Lung (tissue), 12 donors: ENCODE measurements around the gene CLPSL2. TPM values are rescaled to one million over a fixed set of nuclear protein-coding genes. Genes with fewer than 3 reads are reported as not detected.

ENCODE experiments used
- ATAC-seq: fragments of 200-7000 bp; cut with Tn5 transposase; one replicate; pipeline ENCODE4 v1.9.1; 2020; ENCODE audit warnings: moderate number of reproducible peaks; ENCODE audit not compliant: insufficient read depth, low FRiP score
- DNase-seq, 3 donors: peaks; one replicate each; pipeline ENCODE4 v3.0.0-alpha.2; 2013 to 2017
- H3K27ac ChIP-seq, 2 donors: one replicate each; pipeline ENCODE4 v1.5.1; 2013; ENCODE audit warnings: mild to moderate bottlenecking in 2 of 2, moderate library complexity in 2 of 2, control low read depth in 1 of 2, inconsistent platforms in 1 of 2, low read depth in 1 of 2, low read length in 1 of 2
- H3K27me3 ChIP-seq, 3 donors: one replicate each; pipeline ENCODE4 v1.5.1; 2013; ENCODE audit warnings: low read length in 2 of 3; ENCODE audit not compliant: control insufficient read depth in 3 of 3, insufficient read depth in 3 of 3
- H3K36me3 ChIP-seq, 4 donors: one replicate each; pipeline ENCODE4 v1.5.1; 2013; ENCODE audit warnings: low read length in 4 of 4, mild to moderate bottlenecking in 1 of 4, moderate library complexity in 1 of 4; ENCODE audit not compliant: control insufficient read depth in 4 of 4, insufficient read depth in 4 of 4
- H3K4me1 ChIP-seq, 5 donors: one replicate each; pipeline ENCODE4 v1.5.1; 2013; ENCODE audit warnings: low read length in 5 of 5, mild to moderate bottlenecking in 2 of 5, moderate library complexity in 1 of 5; ENCODE audit not compliant: control insufficient read depth in 5 of 5, insufficient read depth in 5 of 5
- H3K4me3 ChIP-seq: one replicate; pipeline ENCODE4 v1.5.1; 2013; ENCODE audit warnings: mild to moderate bottlenecking, control low read depth, moderate library complexity
- H3K9ac ChIP-seq, 2 donors: one replicate each; pipeline ENCODE4 v1.5.1; 2013; ENCODE audit warnings: low read length in 2 of 2, control low read depth in 1 of 2; ENCODE audit not compliant: insufficient read depth in 1 of 2
- H3K9me3 ChIP-seq, 4 donors: one replicate each; pipeline ENCODE4 v1.5.1; 2013; ENCODE audit warnings: low read length in 3 of 4, mild to moderate bottlenecking in 1 of 4, moderate library complexity in 1 of 4; ENCODE audit not compliant: control insufficient read depth in 4 of 4, insufficient read depth in 3 of 4
- WGBS, 2 donors: extraction: QIAGEN DNeasy Blood & Tissue Kit; methylation state at CpG; one replicate each; pipeline ENCODE4 v1.1.7; 2013; 5-methylcytosine and 5-hydroxymethylcytosine counted together
- polyA plus RNA-seq, 2 donors: library from polyadenylated mRNA; stranded (reverse); fragments of 200-250 nt; gene quantifications; one replicate each; pipeline ENCODE4 v1.2.1, GENCODE V29; 2013
- total RNA-seq, 2 donors: library from RNA; depleted of rRNA in 1 of 2; stranded (reverse); fragments of >200 nt in 1 of 2; gene quantifications; one replicate each; pipeline ENCODE4 v1.2.1, GENCODE V29; 2014 to 2021
- TF ChIP-seq, protein P1 (sequence below): IDR thresholded peaks from 2 replicates; pipeline ENCODE4 v1.5.1; 2012; ENCODE audit warnings: mild to moderate bottlenecking; ENCODE audit errors: control extremely low read depth, extremely low read depth
- donor health status: control.
- donor health status: control.
- donor health status: Bipolar disorder and iron deficiency.
- donor health status: healthy.
- donor health status: DM: yes; HTN: yes; CAD: no.

Gene CLPSL2
- total and polyA plus RNA-seq, 4 donors, result not detected

DNA sequence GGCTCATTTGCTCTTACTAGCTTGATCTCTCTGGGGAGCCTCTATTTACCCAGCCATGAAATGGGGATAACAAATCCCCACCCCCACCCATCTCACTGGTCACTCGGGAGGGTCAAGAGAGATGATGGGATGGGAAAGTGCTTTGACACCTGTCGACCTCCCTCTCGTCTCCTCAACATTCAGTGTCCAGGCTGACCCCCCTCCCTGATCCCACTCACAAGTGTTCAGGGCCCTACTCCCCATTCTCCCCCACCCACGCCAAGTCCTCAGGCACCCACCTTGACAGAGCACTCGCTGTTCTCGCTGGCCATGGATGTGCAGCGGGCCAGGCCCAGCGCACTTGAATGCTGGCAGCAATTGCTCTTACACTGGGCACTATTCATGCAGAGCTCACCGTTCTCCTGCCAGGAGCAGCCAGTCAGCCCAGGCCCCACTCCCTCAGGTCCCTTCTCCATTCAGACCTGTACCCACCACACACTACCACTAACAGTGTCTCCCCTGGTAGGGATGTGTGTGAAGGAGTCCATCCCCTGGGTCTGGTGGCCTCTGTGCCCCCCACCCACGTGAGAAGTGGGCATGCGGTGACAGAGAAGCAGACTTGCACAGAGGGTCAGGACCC is 19.2 kb downstream of the CLPSL2 start:
- Histone ChIP-seq H3K27ac (no peak overlapping the region), H3K27me3 (no peaks in the 10 kb centered on the region), H3K4me1 (no peaks in the 10 kb centered on the region), H3K36me3 (no peaks in the 10 kb centered on the region), H3K9ac (no peak overlapping the region), H3K9me3 (no peaks in the 10 kb centered on the region), H3K4me3 (no peak overlapping the region)
- DNase-seq (no peak), ATAC-seq (no peak)
- TF ChIP-seq, protein P1, sequence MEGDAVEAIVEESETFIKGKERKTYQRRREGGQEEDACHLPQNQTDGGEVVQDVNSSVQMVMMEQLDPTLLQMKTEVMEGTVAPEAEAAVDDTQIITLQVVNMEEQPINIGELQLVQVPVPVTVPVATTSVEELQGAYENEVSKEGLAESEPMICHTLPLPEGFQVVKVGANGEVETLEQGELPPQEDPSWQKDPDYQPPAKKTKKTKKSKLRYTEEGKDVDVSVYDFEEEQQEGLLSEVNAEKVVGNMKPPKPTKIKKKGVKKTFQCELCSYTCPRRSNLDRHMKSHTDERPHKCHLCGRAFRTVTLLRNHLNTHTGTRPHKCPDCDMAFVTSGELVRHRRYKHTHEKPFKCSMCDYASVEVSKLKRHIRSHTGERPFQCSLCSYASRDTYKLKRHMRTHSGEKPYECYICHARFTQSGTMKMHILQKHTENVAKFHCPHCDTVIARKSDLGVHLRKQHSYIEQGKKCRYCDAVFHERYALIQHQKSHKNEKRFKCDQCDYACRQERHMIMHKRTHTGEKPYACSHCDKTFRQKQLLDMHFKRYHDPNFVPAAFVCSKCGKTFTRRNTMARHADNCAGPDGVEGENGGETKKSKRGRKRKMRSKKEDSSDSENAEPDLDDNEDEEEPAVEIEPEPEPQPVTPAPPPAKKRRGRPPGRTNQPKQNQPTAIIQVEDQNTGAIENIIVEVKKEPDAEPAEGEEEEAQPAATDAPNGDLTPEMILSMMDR, result no peak
- WGBS, 2 donors, result 90 to 97% methylated on average over 11 of the region's 11 CpGs

DNA sequence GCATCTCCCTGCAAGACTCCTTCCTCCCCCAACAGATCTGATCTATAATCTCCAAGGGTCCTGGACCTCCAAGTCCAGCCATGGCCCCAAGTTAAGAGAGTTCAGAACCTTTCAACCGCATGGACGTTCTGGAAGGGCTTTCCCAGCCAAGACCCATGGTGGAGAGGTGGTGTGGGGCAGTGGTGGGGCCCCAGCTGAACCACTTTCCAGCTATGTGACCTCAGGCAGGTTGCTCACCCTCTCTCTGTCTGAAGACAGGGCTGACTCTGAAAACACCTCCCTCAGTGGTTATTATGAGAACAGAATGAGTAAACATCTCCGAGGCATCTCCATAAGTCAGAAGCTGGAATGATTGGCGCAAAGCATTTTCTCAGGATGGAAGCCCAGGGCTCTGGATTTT is 19.8 kb downstream of the CLPSL2 start:
- H3K4me3 ChIP-seq, result no peak overlapping the region
- 83 to 94% methylated on average over 4 of the region's 4 CpGs for WGBS, 2 donors
- no peaks in the 10 kb centered on the region for H3K9me3 ChIP-seq
- no peak for ATAC-seq
- no peaks in the 10 kb centered on the region for H3K4me1 ChIP-seq
- no peak for DNase-seq
- TF ChIP-seq, protein P1, result no peak
- no peaks in the 10 kb centered on the region for H3K36me3 ChIP-seq
- H3K27me3 ChIP-seq, result no peaks in the 10 kb centered on the region
- H3K9ac ChIP-seq, result no peak overlapping the region
- no peak overlapping the region for H3K27ac ChIP-seq

DNA sequence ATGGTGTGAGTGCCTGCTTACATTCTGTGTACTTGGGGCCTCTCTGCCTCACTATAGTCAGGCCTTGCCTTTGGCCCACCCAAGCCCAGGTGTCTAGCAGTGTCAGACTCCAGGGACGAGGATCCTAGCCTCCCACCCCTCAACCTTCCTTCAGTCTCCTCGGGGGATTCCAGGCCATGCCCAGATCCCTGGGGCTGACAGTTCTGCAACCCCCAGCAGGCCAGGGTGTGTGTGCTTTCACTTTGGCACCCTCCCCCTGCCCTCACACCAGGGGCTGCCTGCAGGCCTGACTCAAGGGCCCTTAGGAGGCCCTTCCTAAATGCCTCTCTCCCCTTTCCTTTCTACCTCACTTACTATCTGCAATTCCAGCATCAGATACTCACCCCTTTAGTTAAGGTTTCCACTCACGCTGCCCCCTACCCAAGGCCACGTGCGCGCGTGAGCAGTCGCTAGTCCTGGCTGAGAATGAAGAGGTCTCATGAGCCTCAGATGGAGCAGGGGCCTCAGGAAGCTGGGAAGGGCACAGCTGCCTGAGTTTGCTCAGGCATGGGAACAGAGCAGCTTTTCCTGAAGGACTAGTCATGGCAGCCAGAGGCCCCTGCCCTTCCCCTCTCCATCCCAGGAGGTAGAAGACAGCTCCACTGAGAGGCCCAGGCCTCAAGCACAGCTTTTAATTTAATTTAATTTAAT is 21.6 kb downstream of the CLPSL2 start:
- DNase-seq (no peak), ATAC-seq (no peak)
- Histone ChIP-seq H3K4me3 (no peak overlapping the region), H3K4me1 (no peaks in the 10 kb centered on the region), H3K27me3 (no peaks in the 10 kb centered on the region), H3K27ac (no peak overlapping the region), H3K9me3 (no peaks in the 10 kb centered on the region), H3K9ac (no peak overlapping the region), H3K36me3 (no peaks in the 10 kb centered on the region)
- TF ChIP-seq, protein P1, result no peak
- WGBS, 2 donors, result 80 to 86% methylated on average over 8 of the region's 8 CpGs

DNA sequence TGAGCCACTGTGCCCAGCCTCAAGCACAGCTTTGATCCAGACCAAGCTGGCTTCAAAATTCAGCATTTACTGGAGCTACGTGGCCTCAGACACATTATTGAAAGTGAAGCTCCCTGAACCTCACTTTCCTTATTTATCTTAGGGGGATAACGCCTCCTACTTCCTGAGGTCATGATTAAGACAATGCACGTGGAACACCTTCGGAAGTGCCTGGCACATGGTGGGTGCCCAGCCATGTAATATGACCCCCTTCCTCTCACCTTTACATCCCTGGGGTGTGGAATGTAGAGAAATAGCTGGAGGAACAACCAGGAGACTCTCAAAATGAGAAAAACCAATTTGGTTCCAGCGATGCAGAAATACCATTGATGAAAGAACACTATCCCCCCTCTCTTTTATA is 22.3 kb downstream of the CLPSL2 start:
- H3K9ac ChIP-seq, result no peak overlapping the region
- TF ChIP-seq, protein P1, result no peak
- no peaks in the 10 kb centered on the region for H3K36me3 ChIP-seq
- WGBS, 2 donors, result 67 to 85% methylated on average over 5 of the region's 5 CpGs
- no peak overlapping the region for H3K4me3 ChIP-seq
- H3K27ac ChIP-seq, result no peak overlapping the region
- H3K4me1 ChIP-seq, result no peaks in the 10 kb centered on the region
- DNase-seq (no peak), ATAC-seq (no peak)
- H3K9me3 ChIP-seq, result no peaks in the 10 kb centered on the region
- H3K27me3 ChIP-seq, result no peaks in the 10 kb centered on the region
